ENCODE measurements around the gene ZNF565.

Gene ZNF565

GRCh38 chr19:36141039-36141927 lies 73.2 kb downstream of the ZNF565 start:
- no peak overlapping the region for H2AFZ ChIP-seq (ENCODE audit: low read length)
- H3K36me3 ChIP-seq (ENCODE audit: insufficient read depth, low read length) = peaks cover 33% of the 10 kb centered on the region
- peaks cover 21% of the 10 kb centered on the region for H3K4me1 ChIP-seq (ENCODE audit: insufficient read depth, low read length, severe bottlenecking)
- H3F3A ChIP-seq (ENCODE audit: insufficient read depth, low read length) = no peaks in the 10 kb centered on the region
- H4K20me1 ChIP-seq (ENCODE audit: insufficient read depth, low read length) = no peaks in the 10 kb centered on the region
- H3K9ac ChIP-seq (ENCODE audit: low read length) = peak overlapping the region; percentile 94; the same call in 1 of the 2 replicates
- no peak for TF ChIP-seq EZH2 (IDR thresholded peaks at IDR 0.05; ENCODE audit: borderline replicate concordance, low read length)
- no peak for TF ChIP-seq CTCF (IDR thresholded peaks at IDR 0.05; ENCODE audit: low read length)
- no peaks in the 10 kb centered on the region for H3K9me3 ChIP-seq (ENCODE audit: low read length)
- H3K4me2 ChIP-seq (ENCODE audit: low read length) = peak overlapping the region; percentile 75
- H3K27me3 ChIP-seq (ENCODE audit: insufficient read depth, low read length) = no peaks in the 10 kb centered on the region
- peak overlapping the region; percentile 80 for H3K27ac ChIP-seq (ENCODE audit: low read depth, low read length, poor library complexity, severe bottlenecking)
- no peaks in the 10 kb centered on the region for H3K79me2 ChIP-seq (ENCODE audit: insufficient read depth, low read length)
- peak overlapping the region; percentile 95 for H3K4me3 ChIP-seq (ENCODE audit: low read depth, low read length, poor library complexity, severe bottlenecking)
- H3K9me2 ChIP-seq (ENCODE audit: low read depth, low read length) = no peaks in the 10 kb centered on the region

- Histone ChIP-seq H2AFZ (ENCODE audit: low read length) (no peak overlapping the region), H3K4me3 (ENCODE audit: low read depth, low read length, poor library complexity, severe bottlenecking) (peak overlapping the region; percentile 95), H3K4me1 (ENCODE audit: insufficient read depth, low read length, severe bottlenecking) (peaks cover 22% of the 10 kb centered on the region), H4K20me1 (ENCODE audit: insufficient read depth, low read length) (no peaks in the 10 kb centered on the region), H3F3A (ENCODE audit: insufficient read depth, low read length) (no peaks in the 10 kb centered on the region), H3K27me3 (ENCODE audit: insufficient read depth, low read length) (no peaks in the 10 kb centered on the region), H3K79me2 (ENCODE audit: insufficient read depth, low read length) (no peaks in the 10 kb centered on the region), H3K4me2 (ENCODE audit: low read length) (peak overlapping the region; percentile 75), H3K27ac (ENCODE audit: low read depth, low read length, poor library complexity, severe bottlenecking) (peak overlapping the region; percentile 80), H3K9me2 (ENCODE audit: low read depth, low read length) (no peaks in the 10 kb centered on the region), H3K9ac (ENCODE audit: low read length) (peak overlapping the region; percentile 94), H3K36me3 (ENCODE audit: insufficient read depth, low read length) (peaks cover 25% of the 10 kb centered on the region), H3K9me3 (ENCODE audit: low read length) (no peaks in the 10 kb centered on the region)
- no peak for TF ChIP-seq EZH2 (IDR thresholded peaks at IDR 0.05; ENCODE audit: borderline replicate concordance, low read length)
- no peak for TF ChIP-seq CTCF (IDR thresholded peaks at IDR 0.05; ENCODE audit: low read length)
These were observed 74.0 kb downstream of the ZNF565 start for GRCh38 chr19:36140304-36141038.

GRCh38 chr19:36139473-36140303 lies 74.8 kb downstream of the ZNF565 start, which contains the start of gene CAPNS1:
TSS of gene CAPNS1 (plus strand) at chr19:36140066. CDS start at chr19:36141012, 946 bp downstream.
- Histone ChIP-seq H3K27me3 (ENCODE audit: insufficient read depth, low read length) (no peaks in the 10 kb centered on the region), H3K4me3 (ENCODE audit: low read depth, low read length, poor library complexity, severe bottlenecking) (peak within 1 kb of the TSS; percentile 95), H3K9me3 (ENCODE audit: low read length) (no peaks in the 10 kb centered on the region), H3K27ac (ENCODE audit: low read depth, low read length, poor library complexity, severe bottlenecking) (peak within 1 kb of the TSS; percentile 80), H3K36me3 (ENCODE audit: insufficient read depth, low read length) (peaks cover 18% of the 10 kb centered on the region), H3K9me2 (ENCODE audit: low read depth, low read length) (no peaks in the 10 kb centered on the region), H3K4me2 (ENCODE audit: low read length) (peak within 1 kb of the TSS; percentile 75), H2AFZ (ENCODE audit: low read length) (no peak within 1 kb of the TSS), H3K4me1 (ENCODE audit: insufficient read depth, low read length, severe bottlenecking) (peaks cover 22% of the 10 kb centered on the region), H3K9ac (ENCODE audit: low read length) (peak within 1 kb of the TSS; percentile 94), H4K20me1 (ENCODE audit: insufficient read depth, low read length) (no peaks in the 10 kb centered on the region), H3F3A (ENCODE audit: insufficient read depth, low read length) (no peaks in the 10 kb centered on the region), H3K79me2 (ENCODE audit: insufficient read depth, low read length) (no peaks in the 10 kb centered on the region)
- TF ChIP-seq EZH2 (IDR thresholded peaks at IDR 0.05; ENCODE audit: borderline replicate concordance, low read length) (no peak), CTCF (IDR thresholded peaks at IDR 0.05; ENCODE audit: low read length) (peak; percentile 33; the same call in 1 of the 2 replicates)

Data from OCI-LY1 (cell line).